ENCODE results near the gene PEPD. TPM values are rescaled to one million over a fixed set of nuclear protein-coding genes. Genes with fewer than 3 reads are reported as not detected.

Gene PEPD
- total and polyA plus RNA-seq, 10 of the 15 experiments (the other 5 are each of a cell fraction or from before 2014, with no cell fraction given), result 1.4 to 52.0 (median 20.2) TPM

DNA sequence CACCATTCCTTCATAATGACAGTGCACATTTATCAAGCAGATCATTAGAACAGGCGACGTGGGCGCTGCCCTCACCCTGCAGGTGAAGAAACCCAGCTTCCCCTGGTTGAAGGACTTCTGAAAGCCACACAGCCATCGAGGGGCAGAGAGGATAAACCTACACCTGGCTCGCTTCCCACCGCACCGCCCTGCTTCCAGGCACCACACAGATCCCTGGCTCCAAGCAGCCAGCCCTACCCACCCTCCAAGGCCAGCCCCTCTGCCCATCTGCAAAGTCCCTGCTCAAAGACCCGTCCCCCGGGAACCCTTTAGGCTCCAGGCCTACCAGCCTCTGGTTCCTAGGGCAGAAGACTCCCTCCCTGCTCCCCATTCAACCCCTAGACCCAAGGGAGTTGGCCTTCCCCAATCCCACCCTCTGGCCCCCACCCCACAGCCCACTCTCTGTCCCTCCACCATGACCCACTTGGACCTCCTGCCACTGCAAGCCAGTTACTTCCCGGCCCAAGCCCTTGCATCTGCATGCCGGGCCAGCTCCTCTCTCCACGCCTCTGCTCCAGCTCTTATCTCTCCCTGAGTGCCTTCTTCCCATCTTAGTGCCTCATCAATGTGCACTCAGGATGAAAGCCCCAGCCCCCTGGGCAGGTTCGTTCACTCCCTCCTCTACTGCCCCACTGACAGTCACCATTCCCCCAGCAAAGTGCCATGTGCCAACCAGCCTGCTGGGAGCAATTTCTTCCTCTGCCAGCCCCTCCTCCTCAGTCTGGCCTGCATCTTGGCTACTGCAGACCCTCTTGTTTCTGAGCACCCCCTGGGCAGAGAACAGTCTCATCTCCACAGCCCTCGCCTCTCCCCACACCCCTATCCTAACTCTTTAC lies 28.0 kb downstream of the PEPD start (continued):
- TF ChIP-seq, protein P1, sequence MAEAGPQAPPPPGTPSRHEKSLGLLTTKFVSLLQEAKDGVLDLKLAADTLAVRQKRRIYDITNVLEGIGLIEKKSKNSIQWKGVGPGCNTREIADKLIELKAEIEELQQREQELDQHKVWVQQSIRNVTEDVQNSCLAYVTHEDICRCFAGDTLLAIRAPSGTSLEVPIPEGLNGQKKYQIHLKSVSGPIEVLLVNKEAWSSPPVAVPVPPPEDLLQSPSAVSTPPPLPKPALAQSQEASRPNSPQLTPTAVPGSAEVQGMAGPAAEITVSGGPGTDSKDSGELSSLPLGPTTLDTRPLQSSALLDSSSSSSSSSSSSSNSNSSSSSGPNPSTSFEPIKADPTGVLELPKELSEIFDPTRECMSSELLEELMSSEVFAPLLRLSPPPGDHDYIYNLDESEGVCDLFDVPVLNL (IDR thresholded peaks at IDR 0.05; ENCODE audit: low read depth, low read length), result no peak
- TF ChIP-seq HCFC1 (IDR thresholded peaks at IDR 0.05; ENCODE audit: low read length) (no peak), MXI1 (IDR thresholded peaks at IDR 0.05; ENCODE audit: low read depth, low read length) (no peak), NR2F1 (conservative IDR thresholded peaks at IDR 0.05) (no peak), MEF2B (IDR thresholded peaks at IDR 0.05; ENCODE audit: partially characterized antibody, poor library complexity, severe bottlenecking) (no peak), PAX5 (IDR thresholded peaks at IDR 0.05; ENCODE audit: borderline replicate concordance, low read depth, low read length) (no peak), NFYA (IDR thresholded peaks at IDR 0.05; ENCODE audit: borderline replicate concordance, low read depth, low read length) (no peak)
- TF ChIP-seq, protein P2, sequence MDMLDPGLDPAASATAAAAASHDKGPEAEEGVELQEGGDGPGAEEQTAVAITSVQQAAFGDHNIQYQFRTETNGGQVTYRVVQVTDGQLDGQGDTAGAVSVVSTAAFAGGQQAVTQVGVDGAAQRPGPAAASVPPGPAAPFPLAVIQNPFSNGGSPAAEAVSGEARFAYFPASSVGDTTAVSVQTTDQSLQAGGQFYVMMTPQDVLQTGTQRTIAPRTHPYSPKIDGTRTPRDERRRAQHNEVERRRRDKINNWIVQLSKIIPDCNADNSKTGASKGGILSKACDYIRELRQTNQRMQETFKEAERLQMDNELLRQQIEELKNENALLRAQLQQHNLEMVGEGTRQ (IDR thresholded peaks at IDR 0.05; ENCODE audit: borderline replicate concordance, low read depth, low read length), result no peak

DNA sequence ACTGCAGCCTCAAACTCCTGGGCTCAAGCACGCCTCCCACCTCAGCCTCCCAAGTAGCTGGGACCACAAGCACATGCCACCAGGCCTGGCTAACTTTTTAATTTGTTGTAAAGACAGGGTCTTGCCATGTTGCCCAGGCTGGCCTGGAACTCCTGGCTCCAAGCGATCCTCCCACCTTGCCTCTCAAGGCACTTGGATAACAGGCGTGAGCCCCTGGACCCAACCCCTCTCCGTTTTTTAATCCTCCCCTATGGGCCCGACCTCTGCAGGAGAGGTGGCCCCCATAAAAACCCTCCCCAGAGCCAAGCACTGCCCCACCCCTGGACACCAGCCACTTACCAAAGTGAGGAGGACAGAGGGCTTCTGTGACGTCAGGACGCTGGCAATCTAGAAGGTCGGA lies 28.6 kb downstream of the PEPD start:
- no peak overlapping the region for H3K27ac ChIP-seq (ENCODE audit: control insufficient read depth, insufficient read depth)
- H3K9ac ChIP-seq (ENCODE audit: control insufficient read depth, insufficient read depth, low read length), result no peak overlapping the region
- 75% methylated on average over 8 of the region's 8 CpGs for WGBS (ENCODE audit: insufficient coverage, insufficient replicate concordance, low lambda C conversion rate, missing lambda C conversion rate)
- ChIA-PET SMC1A (ENCODE audit: uncharacterized antibody, unreplicated experiment) (no interaction called here), RAD21 (ENCODE audit: unreplicated experiment) (no interaction called here), CTCF (interaction anchor here (1.4 kb wide), 1 partner anchor 63 kb away, joined by 3 read pairs; no protein-coding TSS in a partner anchor), POLR2A (no interaction called here)
- H3K9me3 ChIP-seq (replicated peaks; ENCODE audit: control insufficient read depth, insufficient read depth, low read length), result no peaks in the 10 kb centered on the region
- H2AFZ ChIP-seq (ENCODE audit: control insufficient read depth, low read depth, low read length), result no peak overlapping the region
- no peaks in the 10 kb centered on the region for H4K20me1 ChIP-seq (ENCODE audit: control insufficient read depth, insufficient read depth)
- no peak overlapping the region for H3K4me3 ChIP-seq
- H3K4me1 ChIP-seq (ENCODE audit: control insufficient read depth, insufficient read depth, low read length), result no peaks in the 10 kb centered on the region
- no peaks in the 10 kb centered on the region for H3K27me3 ChIP-seq (replicated peaks in 1 of 2; ENCODE audit: control insufficient read depth in 2 of 2, insufficient read depth in 2 of 2, low read length in 1 of 2)
- no TSS peak for BruUV-seq (replicated peaks)
- H3K4me2 ChIP-seq (ENCODE audit: control insufficient read depth, insufficient read depth), result no peak overlapping the region
- no peak for DNase-seq (ENCODE audit: low read depth, low spot score)
- in situ Hi-C loops (cut with MboI) (no loop called here), intact Hi-C loops (cut with micrococcal nuclease; ENCODE audit: unreplicated experiment) (no loop called here)
- ATAC-seq, result no peak
- FAIRE-seq, result no peak
- H3K36me3 ChIP-seq (ENCODE audit: control insufficient read depth in 2 of 2, insufficient read depth in 2 of 2, low read length in 1 of 2), result no peaks in the 10 kb centered on the region
- H3K79me2 ChIP-seq (ENCODE audit: control insufficient read depth, insufficient read depth, low read length), result no peaks in the 10 kb centered on the region
- TF ChIP-seq HCFC1 (IDR thresholded peaks at IDR 0.05; ENCODE audit: low read length), result no peak
- TF ChIP-seq NRF1 (conservative IDR thresholded peaks at IDR 0.05; ENCODE audit: low read depth, low read length), result no peak
- no peak for TF ChIP-seq RELA (IDR thresholded peaks at IDR 0.05; ENCODE audit: borderline replicate concordance, partially characterized antibody)
- no peak for TF ChIP-seq POLR2AphosphoS5 (IDR thresholded peaks at IDR 0.05; ENCODE audit: low read length)
- no peak for TF ChIP-seq RB1 (IDR thresholded peaks at IDR 0.05; ENCODE audit: borderline replicate concordance)
- no peak for TF ChIP-seq BMI1 (IDR thresholded peaks at IDR 0.05; ENCODE audit: borderline replicate concordance)
- no peak for TF ChIP-seq KAT2A (conservative IDR thresholded peaks at IDR 0.05; ENCODE audit: control insufficient read depth, low read depth, low read length)
- TF ChIP-seq, protein P3, sequence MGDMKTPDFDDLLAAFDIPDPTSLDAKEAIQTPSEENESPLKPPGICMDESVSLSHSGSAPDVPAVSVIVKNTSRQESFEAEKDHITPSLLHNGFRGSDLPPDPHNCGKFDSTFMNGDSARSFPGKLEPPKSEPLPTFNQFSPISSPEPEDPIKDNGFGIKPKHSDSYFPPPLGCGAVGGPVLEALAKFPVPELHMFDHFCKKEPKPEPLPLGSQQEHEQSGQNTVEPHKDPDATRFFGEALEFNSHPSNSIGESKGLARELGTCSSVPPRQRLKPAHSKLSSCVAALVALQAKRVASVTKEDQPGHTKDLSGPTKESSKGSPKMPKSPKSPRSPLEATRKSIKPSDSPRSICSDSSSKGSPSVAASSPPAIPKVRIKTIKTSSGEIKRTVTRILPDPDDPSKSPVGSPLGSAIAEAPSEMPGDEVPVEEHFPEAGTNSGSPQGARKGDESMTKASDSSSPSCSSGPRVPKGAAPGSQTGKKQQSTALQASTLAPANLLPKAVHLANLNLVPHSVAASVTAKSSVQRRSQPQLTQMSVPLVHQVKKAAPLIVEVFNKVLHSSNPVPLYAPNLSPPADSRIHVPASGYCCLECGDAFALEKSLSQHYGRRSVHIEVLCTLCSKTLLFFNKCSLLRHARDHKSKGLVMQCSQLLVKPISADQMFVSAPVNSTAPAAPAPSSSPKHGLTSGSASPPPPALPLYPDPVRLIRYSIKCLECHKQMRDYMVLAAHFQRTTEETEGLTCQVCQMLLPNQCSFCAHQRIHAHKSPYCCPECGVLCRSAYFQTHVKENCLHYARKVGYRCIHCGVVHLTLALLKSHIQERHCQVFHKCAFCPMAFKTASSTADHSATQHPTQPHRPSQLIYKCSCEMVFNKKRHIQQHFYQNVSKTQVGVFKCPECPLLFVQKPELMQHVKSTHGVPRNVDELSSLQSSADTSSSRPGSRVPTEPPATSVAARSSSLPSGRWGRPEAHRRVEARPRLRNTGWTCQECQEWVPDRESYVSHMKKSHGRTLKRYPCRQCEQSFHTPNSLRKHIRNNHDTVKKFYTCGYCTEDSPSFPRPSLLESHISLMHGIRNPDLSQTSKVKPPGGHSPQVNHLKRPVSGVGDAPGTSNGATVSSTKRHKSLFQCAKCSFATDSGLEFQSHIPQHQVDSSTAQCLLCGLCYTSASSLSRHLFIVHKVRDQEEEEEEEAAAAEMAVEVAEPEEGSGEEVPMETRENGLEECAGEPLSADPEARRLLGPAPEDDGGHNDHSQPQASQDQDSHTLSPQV (IDR thresholded peaks at IDR 0.05), result no peak
- no peak for TF ChIP-seq CBX3 (IDR thresholded peaks at IDR 0.05; ENCODE audit: borderline replicate concordance, low read depth)
